ENCODE measurements around the gene RASEF.

- no peak for TF ChIP-seq POLR2A (IDR thresholded peaks at IDR 0.05)
- no peak for TF ChIP-seq CTCF (IDR thresholded peaks at IDR 0.05)
- no peak for TF ChIP-seq POLR2AphosphoS5 (IDR thresholded peaks at IDR 0.05)
Observed at GRCh38 chr9:83000765-83001164, 62.2 kb downstream of the RASEF start.

Data from suprapubic skin (tissue), 4 donors.